Measurements from ENCODE around the gene CD247.

GRCh38 chr1:167392200-167392696, 126.1 kb downstream of the CD247 start:
- no peak for TF ChIP-seq EZH2phosphoT487 (IDR thresholded peaks at IDR 0.05; ENCODE audit: insufficient read depth, low read depth)
- TF ChIP-seq EZH2 (IDR thresholded peaks at IDR 0.05; ENCODE audit: insufficient read depth, poor library complexity, severe bottlenecking) = no peak

All from GM23248 (cell line).